ENCODE results near the gene BOD1. TPM values are rescaled to one million over a fixed set of nuclear protein-coding genes. Genes with fewer than 3 reads are reported as not detected.

BOD1 gene
- polyA plus RNA-seq, 2 of the 4 experiments (the other 2 are of a cell fraction): 59.1 to 102 TPM

DNA sequence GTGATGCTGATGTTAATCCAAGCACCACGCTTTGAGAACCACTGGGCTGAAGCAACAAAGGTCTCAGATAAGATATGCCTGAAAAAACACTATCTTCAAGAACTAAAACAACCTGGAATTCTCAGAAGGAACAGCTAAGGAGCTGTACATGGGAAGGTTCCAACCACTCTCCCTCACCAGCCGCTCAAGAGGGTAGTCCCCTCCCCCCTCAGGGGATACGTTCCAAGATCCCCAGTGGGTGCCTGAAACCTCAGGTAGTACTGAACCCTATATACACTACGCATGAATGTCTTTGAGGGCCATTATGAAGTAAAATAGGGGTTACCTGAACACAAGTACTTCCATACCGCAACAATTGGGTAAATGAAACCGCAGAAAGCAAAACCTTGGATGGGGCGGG lies 1.9 kb downstream of the BOD1 start:
- Histone ChIP-seq H3K4me1 (peaks cover 37% of the 10 kb centered on the region), H3K4me3 (peak overlapping the region; percentile 88), H3K27ac (no peak overlapping the region), H3K9me3 (no peaks in the 10 kb centered on the region), H3K4me2 (peak overlapping the region; percentile 83)
- TF ChIP-seq CEBPB (IDR thresholded peaks at IDR 0.05) (no peak), HES2 (IDR thresholded peaks at IDR 0.05) (no peak), SMC3 (IDR thresholded peaks at IDR 0.05) (no peak), HOXB5 (CRISPR knock-in tag; IDR thresholded peaks at IDR 0.05) (no peak), HOXA7 (CRISPR knock-in tag; IDR thresholded peaks at IDR 0.05) (no peak), PBX3 (IDR thresholded peaks at IDR 0.05) (no peak), HEYL (CRISPR knock-in tag; IDR thresholded peaks at IDR 0.05) (no peak)
- no peak for FAIRE-seq
- CTCF ChIA-PET: interaction anchor here (1.4 to 13.6 kb wide), 8 partner anchors 9 to 907 kb away, joined by 4 to 229 read pairs (median 11); no protein-coding TSS in a partner anchor
- POLR2A ChIA-PET: no interaction called here
- WGBS (ENCODE audit: missing lambda C conversion rate): 95% methylated on average over 7 of the region's 7 CpGs
- ATAC-seq: no peak
- no peak for DNase-seq (ENCODE audit: low read depth in 1 of 2, low spot score in 1 of 2)

GRCh38 chr5:173613433-173614159 lies 2.9 kb downstream of the BOD1 start:
- WGBS (ENCODE audit: missing lambda C conversion rate): 93% methylated on average over 7 of the region's 8 CpGs
- Histone ChIP-seq H3K4me1 (peaks cover 31% of the 10 kb centered on the region), H3K27ac (no peak overlapping the region), H3K4me2 (peak overlapping the region; percentile 83; the same call in 1 of the 3 replicates), H3K4me3 (no peak overlapping the region), H3K9me3 (no peaks in the 10 kb centered on the region)
- ATAC-seq: no peak
- TF ChIP-seq TP53 (CRISPR knock-in tag; IDR thresholded peaks at IDR 0.05) (no peak), CBX2 (IDR thresholded peaks at IDR 0.05; ENCODE audit: borderline replicate concordance, low read depth) (no peak), REST (IDR thresholded peaks at IDR 0.05) (no peak), POLR2AphosphoS2 (conservative IDR thresholded peaks at IDR 0.05; ENCODE audit: low read length) (no peak), MYC (IDR thresholded peaks at IDR 0.05; ENCODE audit: borderline replicate concordance, low read length) (no peak), HEYL (CRISPR knock-in tag; IDR thresholded peaks at IDR 0.05) (no peak), KDM1A (IDR thresholded peaks at IDR 0.05; ENCODE audit: low read depth) (no peak), HES2 (IDR thresholded peaks at IDR 0.05) (no peak), MAX (IDR thresholded peaks at IDR 0.05) (no peak), ZSCAN20 (CRISPR knock-in tag; IDR thresholded peaks at IDR 0.05) (no peak), PBX3 (IDR thresholded peaks at IDR 0.05) (no peak), KDM5A (IDR thresholded peaks at IDR 0.05) (no peak), BCL3 (IDR thresholded peaks at IDR 0.05) (no peak), JUNB (IDR thresholded peaks at IDR 0.05) (no peak), EHMT2 (IDR thresholded peaks at IDR 0.05; ENCODE audit: low read depth) (no peak), RAD21 (conservative IDR thresholded peaks at IDR 0.05 in 1 of 2, IDR thresholded peaks at IDR 0.05 in 1 of 2) (no peak), MAZ (IDR thresholded peaks at IDR 0.05; ENCODE audit: borderline replicate concordance, low read depth, low read length) (no peak)
- TF ChIP-seq, protein P1, sequence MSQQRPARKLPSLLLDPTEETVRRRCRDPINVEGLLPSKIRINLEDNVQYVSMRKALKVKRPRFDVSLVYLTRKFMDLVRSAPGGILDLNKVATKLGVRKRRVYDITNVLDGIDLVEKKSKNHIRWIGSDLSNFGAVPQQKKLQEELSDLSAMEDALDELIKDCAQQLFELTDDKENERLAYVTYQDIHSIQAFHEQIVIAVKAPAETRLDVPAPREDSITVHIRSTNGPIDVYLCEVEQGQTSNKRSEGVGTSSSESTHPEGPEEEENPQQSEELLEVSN (IDR thresholded peaks at IDR 0.05; ENCODE audit: borderline replicate concordance, low read depth): no peak
- TF ChIP-seq, protein P2, sequence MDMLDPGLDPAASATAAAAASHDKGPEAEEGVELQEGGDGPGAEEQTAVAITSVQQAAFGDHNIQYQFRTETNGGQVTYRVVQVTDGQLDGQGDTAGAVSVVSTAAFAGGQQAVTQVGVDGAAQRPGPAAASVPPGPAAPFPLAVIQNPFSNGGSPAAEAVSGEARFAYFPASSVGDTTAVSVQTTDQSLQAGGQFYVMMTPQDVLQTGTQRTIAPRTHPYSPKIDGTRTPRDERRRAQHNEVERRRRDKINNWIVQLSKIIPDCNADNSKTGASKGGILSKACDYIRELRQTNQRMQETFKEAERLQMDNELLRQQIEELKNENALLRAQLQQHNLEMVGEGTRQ (IDR thresholded peaks at IDR 0.05): no peak
- ChIA-PET CTCF (interaction anchor here (0.7 to 13.6 kb wide), 5 partner anchors 12 to 704 kb away, joined by 3 to 229 read pairs (median 8); no protein-coding TSS in a partner anchor), POLR2A (interaction anchor here (0.6 kb wide), 1 partner anchor 10 kb away, joined by 3 read pairs; no protein-coding TSS in a partner anchor)
- FAIRE-seq: no peak
- no peak for DNase-seq (ENCODE audit: low read depth in 1 of 2, low spot score in 1 of 2)

All from A549 (cell line).